ENCODE results near the gene OCEL1.

The OCEL1 gene

DNA sequence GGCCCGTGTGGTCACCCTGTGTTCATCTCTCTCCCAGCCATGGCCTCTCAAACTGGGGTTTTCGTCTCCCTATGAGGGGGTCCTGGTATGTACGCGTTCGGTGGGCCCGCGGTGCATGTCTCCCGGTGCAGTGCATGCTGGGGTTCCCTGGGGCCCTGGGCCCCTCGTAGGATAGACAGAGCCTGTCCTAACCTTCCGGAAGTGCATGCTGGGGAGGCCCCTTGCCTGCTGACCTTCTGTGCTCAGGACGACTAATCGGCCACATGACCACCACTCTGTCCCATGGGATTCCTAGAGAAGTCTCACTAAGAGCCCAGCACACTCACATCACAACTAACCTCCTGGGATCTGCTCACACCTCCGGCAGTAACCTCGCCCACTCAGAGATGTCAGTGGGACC, 15.7 kb upstream of the OCEL1 start:
- no peak for DNase-seq (ENCODE audit: low spot score)

DNA sequence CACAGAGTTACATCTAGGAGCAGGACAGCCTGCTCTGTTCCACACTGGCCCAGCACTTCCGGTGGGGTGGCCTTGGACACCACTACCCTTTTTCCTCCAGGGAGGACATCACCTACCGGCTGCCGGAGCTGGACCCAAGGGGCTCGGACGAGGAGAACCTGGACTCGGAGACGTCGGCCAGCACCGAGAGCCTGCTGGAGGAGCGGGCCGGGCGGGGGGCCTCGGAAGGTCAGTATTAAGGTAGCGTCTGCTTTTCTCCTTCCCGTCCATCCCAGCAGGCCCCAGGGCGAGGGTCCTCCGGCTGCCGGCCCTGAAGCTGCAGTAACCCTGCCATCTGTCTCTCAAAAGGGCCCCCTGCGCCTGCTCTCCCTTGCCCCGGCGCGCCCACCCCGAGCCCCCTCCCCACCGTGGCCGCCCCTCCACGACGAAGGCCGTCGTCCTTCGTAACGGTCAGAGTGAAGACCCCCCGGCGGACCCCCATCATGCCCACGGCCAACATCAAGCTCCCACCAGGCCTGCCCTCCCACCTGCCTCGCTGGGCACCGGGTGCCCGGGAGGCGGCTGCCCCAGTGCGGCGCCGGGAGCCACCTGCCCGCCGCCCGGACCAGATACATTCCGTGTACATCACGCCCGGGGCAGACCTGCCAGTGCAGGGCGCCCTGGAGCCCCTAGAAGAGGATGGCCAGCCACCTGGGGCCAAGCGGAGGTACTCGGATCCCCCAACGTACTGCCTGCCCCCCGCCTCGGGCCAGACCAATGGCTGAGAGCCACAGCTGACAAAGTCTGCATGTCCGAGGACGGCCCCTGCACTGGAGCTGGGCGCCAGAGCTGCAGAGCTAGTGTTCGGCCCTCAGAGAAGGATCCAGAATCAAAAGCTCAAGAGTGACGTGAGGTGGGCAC, 14.2 kb upstream of the OCEL1 start:
- no peak for DNase-seq (ENCODE audit: low spot score)

DNA sequence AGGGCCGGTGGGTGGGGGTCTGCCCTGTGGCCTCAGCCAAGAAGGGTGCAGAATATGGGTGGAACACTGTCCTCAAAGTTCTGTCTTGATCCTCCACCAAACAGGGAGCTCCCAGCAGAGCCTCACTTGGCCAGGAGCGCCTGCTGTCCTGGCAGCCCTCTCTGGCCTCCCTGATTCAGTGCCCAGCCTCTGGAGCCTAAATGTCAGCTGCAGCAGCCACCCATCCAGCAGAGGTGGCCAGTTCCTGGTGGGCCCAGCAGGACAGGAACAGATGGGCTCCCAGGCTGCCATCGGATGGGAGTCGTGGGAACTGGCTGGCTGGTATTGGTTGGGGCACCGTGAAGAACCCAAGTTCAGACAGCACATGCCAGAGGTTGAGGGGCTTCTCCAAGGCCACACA, 12.7 kb upstream of the OCEL1 start:
- no peak for DNase-seq (ENCODE audit: low spot score)

DNA sequence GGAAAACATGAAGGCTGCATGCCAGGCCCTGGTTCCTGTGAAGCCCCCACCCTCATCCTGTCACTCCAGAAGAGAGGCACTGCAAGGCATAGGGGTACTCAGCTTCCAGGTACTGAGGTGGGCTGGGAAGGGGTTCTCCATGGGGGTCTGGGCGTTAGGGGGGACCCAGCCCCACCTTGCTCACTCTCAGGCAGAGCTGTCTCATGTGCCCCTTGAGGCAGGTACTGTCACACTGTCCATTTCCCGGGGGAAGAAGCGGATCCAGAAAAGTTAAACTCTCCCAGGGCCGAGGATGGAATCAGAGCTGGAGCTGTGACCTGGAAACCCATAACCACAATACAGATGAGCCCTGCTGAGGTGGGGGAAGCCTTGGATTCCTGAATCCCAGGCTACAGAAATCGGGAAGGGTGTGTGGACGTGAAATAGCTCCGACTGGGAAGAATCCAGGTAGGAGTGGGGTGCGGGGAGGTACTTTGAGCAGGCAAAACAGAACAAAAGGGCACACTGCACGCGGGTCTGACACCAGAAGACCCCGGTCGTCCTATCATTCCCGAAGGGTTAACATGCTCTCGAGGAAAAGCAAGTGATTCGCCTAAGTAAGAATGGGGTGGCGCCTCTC, 11.4 kb upstream of the OCEL1 start:
- no peak for DNase-seq (ENCODE audit: low spot score)

DNA sequence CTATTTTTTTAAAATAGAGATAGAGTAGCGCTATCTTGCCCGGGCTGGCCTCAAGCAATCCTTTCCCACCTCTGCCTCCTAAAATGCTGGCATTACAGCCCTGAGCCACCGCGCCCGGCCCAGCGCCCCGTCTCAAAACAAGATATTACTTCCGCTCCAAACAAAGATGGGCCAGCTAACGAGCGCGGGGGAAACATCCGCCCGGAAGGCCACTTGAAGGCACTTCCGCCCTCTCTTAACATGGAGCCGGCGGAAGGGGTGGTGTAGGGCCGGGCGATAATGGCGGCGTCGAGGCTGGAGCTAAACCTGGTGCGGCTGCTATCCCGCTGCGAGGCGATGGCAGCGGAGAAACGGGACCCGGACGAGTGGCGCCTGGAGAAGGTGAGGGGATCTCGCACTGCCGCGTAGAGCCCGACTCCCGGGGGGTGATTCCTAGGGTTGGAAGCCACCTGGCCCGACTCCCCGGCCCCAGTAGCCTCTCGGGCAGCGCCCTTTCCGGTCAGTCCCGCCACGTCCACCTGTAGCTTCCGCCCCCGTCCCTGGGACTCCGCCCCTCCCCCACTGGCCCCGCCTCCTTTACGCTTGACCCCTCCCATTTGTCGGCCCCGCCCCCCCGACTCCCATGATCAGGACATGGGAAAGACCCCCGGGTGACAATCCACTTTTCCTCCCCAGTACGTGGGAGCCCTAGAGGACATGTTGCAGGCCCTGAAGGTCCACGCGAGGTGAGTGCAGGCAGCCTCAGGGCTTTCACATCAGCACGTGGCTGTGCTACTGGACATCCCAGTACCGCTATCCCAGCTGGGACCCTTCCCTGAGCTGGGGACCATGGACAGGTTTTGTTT, 10.7 kb upstream of the OCEL1 start, which contains the start of gene USE1:
TSS of gene USE1 (plus strand) at position 231 of the 845 bp plus-strand sequence. CDS start at position 280, 49 bp downstream.
- DNase-seq (ENCODE audit: low spot score) = peak; percentile 89

DNA sequence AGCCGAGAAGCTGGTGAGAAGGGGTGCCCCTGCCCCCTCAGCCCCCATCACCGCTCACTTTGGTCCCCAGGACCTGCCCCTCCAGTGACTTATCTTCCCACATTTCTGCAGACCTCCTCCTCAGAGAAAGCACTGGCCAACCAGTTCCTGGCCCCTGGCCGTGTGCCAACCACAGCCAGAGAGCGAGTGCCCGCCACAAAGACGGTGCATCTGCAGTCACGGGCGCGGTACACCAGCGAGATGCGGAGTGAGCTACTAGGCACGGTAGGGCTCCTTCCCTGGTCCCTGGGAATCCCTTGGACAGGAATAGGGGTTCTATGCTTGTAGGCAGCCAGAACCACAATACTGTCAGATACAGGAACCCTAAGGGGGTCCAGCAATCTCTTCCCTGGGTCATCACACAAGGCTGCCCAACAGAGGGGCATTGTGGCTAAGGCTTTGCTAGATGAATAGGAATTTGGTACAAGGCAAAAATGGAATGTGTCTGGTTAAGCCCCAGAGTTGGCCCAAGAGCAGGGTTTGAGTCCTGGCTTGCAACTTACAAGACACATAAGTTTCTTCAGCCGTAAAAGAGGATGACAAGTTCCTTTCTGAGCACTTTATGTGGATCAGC, 9.9 kb upstream of the OCEL1 start:
- DNase-seq (ENCODE audit: low spot score) = no peak

DNA sequence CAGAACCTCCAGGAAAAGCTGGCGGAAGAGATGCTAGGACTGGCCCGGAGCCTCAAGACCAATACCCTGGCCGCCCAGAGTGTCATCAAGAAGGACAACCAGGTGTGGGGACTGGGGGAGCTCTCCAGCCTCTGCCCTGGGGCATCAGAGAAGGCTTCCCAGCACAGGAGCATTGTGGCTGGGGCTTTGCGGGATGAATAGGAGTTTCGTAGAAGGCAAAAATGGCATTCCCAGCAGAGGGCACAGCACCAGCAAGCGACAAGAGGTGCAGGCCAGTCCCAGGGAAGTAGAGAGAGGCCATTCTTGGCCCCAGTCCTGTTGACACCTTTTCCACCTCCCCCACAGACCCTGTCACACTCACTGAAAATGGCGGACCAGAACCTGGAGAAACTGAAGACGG, 6.7 kb upstream of the OCEL1 start:
- DNase-seq (ENCODE audit: low spot score) = no peak

DNA sequence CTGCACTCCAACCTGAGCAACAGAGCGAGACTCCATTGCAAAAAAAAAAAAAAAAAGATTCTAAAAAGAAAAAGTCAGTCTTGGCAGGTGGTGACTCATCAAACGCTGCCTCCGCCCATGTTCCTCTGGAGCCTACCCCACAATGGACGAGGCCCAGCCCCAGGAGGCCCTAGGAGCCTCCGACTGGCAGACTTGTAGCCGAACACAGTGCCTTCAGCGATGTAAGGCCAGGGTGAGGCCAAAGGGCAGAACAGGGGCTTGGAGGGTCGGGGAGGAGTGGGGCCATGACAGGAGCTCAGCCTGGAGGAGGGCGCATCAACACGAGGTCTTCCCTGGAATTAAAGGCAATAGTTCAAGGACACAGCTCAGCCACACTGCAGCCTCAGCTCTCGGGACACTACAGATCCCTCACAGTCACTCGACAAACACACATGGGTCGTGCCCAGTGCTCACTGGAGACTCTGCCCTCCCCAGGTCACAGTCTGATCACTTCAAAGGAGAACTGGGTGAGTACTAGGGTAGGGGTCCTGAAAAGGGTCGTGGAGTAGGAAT, 5.7 kb upstream of the OCEL1 start:
- no peak for DNase-seq (ENCODE audit: low spot score)

DNA sequence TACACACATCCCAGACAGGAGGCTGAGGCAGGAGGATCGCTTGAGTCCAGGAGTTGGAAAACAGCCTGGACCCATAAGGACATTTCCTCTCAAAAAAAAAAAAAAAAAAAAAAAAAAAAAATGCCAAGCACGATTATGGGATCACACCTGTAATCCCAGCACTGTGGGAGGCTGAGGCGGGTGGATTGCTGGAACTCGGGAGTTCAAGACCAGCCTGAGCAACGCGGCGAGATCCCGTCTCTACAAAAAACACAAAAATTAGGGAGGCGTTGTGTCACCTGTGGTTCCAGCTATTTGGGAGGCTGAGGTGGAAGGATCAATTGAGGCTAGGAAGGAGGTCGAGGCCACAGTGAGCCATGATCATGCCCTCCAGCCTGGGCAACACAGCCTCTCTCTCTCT, 973 bp upstream of the OCEL1 start:
- DNase-seq (ENCODE audit: low spot score) = no peak

DNA sequence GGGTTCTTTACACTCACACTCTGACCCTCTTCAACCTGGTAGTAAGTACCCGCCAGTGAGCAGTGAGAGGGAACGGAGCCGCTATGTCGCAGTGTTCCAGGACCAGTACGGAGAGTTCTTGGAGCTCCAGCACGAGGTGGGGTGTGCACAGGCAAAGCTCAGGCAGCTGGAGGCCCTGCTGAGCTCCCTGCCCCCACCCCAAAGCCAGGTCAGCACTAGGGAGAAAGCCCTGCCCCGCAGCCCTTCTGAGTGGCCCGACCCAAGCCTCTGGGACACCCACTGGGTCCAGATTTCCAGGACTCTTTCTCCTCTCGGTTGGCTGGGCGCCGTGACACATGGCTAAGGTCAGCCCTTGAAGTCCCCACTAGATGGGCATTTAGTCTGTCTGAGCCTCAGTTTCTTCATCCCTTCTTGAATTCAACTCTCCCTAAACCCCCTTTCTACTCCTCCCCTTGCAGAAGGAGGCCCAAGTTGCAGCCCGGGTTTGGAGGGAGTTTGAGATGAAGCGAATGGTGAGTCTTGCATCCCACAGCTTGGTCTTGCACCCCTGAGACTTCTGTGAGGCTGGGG, 1.9 kb downstream of the OCEL1 start:
- DNase-seq (ENCODE audit: low spot score) = no peak

DNA sequence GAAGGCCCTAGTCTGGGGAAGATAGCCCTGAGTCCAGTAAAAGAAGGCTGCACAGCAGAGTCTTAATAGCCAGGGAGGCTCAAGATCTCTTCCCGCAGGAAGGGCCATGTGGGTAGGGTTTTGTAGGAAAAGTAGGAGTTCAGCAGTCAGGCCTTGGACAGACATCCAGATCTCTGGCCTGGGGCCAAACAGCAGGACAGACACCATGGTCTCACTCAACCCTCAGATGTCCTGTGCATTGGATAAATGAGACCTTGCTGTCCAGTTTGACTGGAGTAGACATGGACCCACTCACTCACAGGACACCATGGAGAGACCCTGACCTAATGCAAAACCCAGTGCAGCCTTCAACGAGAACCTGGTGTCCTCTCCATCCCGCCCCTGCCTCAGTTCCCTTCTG, 3.9 kb downstream of the OCEL1 start:
- no peak for DNase-seq (ENCODE audit: low spot score)

DNA sequence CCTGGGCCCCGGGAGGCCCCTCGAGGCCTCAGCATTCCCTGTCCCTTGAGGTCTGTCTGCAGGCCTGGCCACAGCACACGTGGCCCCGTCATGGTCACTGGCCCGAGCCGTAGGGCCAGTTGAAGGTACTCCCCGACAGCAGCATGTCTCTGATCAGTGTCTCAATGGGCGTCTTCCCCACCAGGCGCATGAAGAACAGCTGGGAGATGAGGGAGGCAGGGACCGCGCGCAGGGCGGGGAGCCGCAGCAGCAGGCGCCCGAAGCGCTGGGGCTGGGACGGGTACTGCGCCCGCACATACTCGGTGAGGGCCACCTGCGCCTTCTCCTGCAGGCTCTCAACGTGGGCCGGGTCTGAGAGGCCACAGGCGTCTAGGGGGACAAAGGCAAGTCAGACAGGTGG, 6.2 kb downstream of the OCEL1 start:
- DNase-seq (ENCODE audit: low spot score) = no peak

DNA sequence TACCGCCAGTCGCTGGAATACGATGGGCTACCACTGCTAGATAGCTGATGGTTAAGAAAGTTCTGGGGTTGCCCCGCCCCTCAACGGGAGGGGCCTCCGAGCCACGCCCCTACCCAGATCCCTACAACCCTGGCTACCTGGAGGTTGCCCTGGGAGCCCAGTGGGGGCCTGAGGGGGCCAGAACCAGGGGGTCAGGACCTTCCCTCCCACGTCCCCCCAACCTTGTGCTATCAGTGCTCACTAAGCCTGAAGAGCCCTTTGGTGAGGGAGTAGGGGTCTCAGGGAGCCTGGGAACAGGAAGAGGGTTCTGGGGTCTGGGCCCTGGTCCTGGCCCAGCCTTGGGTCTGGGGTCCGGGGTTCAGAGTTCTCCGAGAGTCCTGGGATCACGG, 8.9 kb downstream of the OCEL1 start:
- no peak for DNase-seq (ENCODE audit: low spot score)

DNA sequence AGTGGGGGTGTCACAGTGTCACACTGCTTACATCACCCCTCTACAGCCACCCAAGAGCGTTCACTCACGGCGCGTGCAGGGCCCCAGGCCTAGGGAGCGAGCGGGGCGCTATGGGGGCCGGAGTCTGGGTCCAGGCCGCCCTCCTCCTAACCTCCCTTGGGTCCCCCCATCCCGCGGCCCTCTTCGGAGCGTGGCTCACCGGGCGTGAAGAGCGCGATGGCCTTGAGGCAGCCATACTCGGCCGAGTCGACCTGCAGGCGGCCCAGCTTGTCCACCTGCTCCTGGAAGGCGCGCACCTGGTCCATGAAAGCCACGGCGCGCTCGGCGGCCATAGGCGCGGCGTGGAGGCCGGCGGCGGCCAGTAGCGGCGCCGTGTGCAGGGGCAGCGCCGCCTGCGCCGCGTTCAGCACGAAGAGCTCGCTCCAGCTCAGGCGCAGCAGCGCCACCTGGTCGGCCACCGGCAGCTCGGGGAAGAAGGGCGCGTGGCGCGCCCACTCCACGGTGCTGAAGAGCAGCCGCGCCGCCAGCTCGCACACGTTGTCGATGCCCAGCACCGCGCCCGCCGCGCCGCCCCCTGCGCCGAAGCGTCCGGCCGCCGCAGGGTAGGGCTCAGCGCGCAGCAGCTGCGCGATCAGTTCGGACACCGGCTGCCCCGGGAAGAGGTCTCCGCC, 9.4 kb downstream of the OCEL1 start:
- DNase-seq (ENCODE audit: low spot score) = no peak

DNA sequence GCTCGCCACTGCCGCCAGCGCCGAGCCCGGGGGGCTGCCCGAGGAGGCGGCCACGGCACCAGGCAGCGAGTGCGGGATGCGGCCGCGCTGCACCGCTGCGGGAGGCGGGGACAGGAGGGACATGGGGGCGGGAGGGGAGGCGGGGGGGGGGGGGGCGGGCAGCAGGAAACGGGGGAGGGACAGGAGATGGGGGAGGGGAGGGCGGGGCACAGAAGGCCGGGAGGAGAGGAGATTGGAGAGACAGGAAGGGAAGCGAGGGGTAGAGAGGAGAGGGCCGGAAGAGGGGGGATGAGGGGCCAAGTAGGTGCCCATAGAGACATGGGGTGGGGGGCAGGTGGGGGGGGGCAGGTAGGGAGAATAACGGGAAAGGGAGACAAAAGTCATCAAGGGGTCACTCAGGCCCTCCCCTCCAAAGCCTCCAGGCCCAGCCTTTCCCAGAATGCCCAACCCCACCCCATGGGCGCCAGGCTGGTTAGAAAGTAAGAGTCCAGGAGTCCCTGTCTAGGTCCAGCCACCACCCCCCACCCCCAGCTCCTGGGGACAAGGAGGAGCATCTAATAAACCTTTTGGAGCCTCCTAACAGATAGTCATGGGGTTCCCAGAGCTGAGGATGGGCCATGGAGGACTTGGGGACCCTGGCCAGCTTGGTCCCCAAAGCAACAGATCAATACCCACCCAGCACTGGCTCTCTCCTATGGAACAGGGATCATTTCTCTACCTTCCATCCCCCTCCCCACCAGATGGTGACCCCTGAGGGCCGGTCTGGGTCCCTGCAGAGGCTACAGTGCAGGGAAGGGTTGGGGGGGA, 10.1 kb downstream of the OCEL1 start:
- no peak for DNase-seq (ENCODE audit: low spot score)

DNA sequence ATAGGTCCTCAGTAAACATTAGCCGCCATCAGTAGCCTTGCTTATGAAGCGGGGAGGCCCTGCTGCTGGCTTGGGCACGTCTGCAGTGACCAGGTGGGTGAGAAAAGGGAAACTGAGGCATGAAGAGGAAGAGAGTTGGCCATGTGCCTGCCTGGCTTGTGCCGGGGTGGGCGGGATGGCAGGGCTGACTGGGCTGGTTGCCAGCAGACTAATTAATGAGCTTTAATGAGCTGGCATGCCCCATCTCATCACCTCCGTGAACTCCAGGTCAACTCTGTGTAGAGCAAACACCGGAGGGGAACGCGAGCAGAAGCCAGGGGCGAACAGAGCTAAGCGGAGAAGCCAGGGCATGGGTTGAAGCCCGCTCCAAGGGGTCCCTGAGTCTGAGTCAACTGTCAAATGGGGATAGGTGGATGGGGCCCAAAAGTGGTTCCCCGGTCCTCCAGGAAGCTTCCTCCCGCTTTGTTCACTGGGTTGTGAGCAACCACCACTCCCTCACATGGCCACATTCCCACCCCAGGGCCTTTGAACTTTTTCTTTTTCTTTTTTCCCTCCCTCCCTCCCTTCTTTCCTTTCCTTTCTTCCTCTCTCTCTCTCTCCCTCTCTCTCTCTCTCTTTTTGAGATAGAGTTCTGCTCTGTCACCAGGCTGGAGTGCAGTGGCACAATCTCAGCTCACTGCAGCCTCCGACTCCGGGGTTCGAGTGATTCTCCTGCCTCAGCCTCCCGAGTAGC, 11.0 kb downstream of the OCEL1 start:
- no peak for DNase-seq (ENCODE audit: low spot score)

DNA sequence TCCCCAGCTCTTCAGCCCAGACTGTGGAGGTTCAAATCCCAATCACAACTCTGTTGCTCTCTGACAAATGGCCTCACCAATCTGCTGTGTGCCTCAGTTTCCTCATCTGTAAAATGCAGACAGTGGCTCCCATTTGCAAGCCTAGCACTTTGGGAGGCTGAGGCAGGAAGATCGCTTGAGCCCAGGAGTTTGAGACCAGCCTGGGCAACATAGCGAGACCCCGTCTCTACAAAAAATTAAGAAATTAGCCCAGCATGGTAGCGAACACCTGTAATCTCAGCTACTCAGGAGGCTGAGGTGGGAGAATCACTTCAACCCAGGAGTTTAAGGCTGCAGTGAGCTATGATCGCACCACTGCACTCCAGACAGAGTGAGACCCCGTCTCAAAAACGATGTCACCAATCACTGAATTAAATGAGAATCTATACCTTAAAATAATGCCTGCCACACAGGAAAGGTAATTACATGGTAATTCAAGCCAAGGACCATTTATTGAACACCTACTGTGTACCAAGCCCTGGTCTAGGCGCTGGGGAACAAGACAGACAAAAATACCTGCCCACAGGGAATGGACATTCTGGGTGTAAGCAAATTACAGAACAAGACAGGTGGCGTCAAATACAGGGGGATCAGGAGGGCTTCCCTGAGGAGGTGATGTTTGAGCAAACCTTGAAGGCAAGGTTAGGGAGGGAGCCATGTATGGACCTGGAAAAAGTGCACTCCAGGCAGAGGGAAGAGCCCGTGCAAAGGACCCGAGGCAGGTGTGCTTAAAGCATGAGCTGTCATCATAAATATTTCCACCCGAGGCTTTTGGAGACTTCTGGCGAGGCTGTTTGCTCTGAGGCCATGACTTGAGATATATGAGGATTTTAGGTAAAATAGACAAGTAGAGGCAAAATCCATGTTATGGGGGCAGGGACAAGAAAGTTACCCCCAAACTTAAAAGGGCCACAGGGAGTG, 12.0 kb downstream of the OCEL1 start:
- DNase-seq (ENCODE audit: low spot score) = no peak

DNA sequence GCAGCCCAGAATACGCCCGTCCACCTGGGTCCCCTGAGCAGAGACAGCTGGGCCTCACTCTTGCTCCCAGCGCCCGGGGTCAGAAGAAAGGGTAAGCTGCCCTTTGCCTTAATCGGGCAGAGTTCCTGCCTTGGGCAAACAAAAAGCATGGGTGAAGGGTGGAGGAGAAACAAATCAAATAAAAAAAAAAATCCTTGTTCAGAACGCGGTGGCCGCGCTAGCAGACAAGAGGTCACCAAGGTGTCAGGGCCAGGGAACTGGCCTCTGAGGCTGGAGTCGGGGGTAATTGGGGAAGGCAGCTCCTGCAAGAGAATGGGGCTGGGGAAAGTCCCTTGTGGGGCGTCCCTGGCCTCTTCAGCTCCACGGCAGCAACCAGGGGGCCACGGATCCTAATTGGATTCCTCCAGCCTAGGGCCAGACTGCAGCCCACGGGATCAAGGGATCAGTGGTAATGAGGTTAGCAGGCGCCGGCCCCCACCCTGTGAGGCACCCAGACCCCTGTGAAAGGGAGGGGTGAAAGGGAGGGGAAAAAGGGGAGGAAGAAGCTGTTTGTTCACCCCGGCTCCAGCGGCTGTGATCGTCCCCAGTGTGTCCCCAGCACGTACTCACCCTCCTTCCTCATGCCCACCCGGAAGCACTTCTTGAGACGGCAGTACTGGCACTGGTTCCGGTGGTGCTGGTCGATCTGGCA, 14.2 kb downstream of the OCEL1 start:
- peak; percentile 76 for DNase-seq (ENCODE audit: low spot score)
